GM21576 (cell line): Measurements from ENCODE around the gene IRX2.

Experiments
- ATAC-seq: cut with Tn5 transposase; IDR thresholded peaks from one replicate; pipeline ENCODE4 v1.9.1; 2021; ENCODE audit warnings: mild to moderate bottlenecking, moderate library complexity; ENCODE audit not compliant: unreplicated experiment

Gene IRX2

GRCh38 chr5:2721385-2722138 is 29.9 kb downstream of the IRX2 start:
- no peak for ATAC-seq

GRCh38 chr5:2719332-2719731 is 32.1 kb downstream of the IRX2 start:
- ATAC-seq = no peak

- no peak for ATAC-seq
Observed at GRCh38 chr5:2718115-2718514, 33.4 kb downstream of the IRX2 start.

- no peak for ATAC-seq
Observed at GRCh38 chr5:2715856-2716255, 35.6 kb downstream of the IRX2 start.

- ATAC-seq = no peak
Observed at GRCh38 chr5:2714805-2715204, 36.7 kb downstream of the IRX2 start.

GRCh38 chr5:2714026-2714425 is 37.5 kb downstream of the IRX2 start:
- ATAC-seq = no peak

GRCh38 chr5:2711446-2712425 is 39.7 kb downstream of the IRX2 start:
- no peak for ATAC-seq

- no peak for ATAC-seq
Observed at GRCh38 chr5:2710910-2711309, 40.6 kb downstream of the IRX2 start.

GRCh38 chr5:2709976-2710689 is 41.3 kb downstream of the IRX2 start:
- ATAC-seq = no peak

- no peak for ATAC-seq
Observed at GRCh38 chr5:2708751-2709150, 42.7 kb downstream of the IRX2 start.

- ATAC-seq = no peak
Observed at GRCh38 chr5:2708132-2708531, 43.3 kb downstream of the IRX2 start.

- no peak for ATAC-seq
Observed at GRCh38 chr5:2705861-2706260, 45.6 kb downstream of the IRX2 start.

- no peak for ATAC-seq
Observed at GRCh38 chr5:2704806-2705645, 46.5 kb downstream of the IRX2 start.

- no peak for ATAC-seq
Observed at GRCh38 chr5:2704111-2704510, 47.4 kb downstream of the IRX2 start.

GRCh38 chr5:2703615-2704014 is 47.9 kb downstream of the IRX2 start:
- ATAC-seq = no peak

- no peak for ATAC-seq
Observed at GRCh38 chr5:2703041-2703440, 48.4 kb downstream of the IRX2 start.

- ATAC-seq = no peak
Observed at GRCh38 chr5:2702096-2702879, 49.2 kb downstream of the IRX2 start.

- no peak for ATAC-seq
Observed at GRCh38 chr5:2701592-2701991, 49.9 kb downstream of the IRX2 start.

GRCh38 chr5:2700876-2701275 is 50.6 kb downstream of the IRX2 start:
- ATAC-seq = no peak

- no peak for ATAC-seq
Observed at GRCh38 chr5:2699686-2700085, 51.8 kb downstream of the IRX2 start.
